HG03575 (cell line): ENCODE results near the gene CDC42EP3.
A peak's percentile ranks its signal among the peaks of the same experiment; 100 is the strongest.

Source experiments
- ATAC-seq: cut with Tn5 transposase; IDR thresholded peaks from one replicate; pipeline ENCODE4 v1.9.1; 2021; ENCODE audit not compliant: unreplicated experiment, insufficient number of reproducible peaks, low FRiP score; ENCODE audit errors: extremely low read depth

Gene CDC42EP3

DNA sequence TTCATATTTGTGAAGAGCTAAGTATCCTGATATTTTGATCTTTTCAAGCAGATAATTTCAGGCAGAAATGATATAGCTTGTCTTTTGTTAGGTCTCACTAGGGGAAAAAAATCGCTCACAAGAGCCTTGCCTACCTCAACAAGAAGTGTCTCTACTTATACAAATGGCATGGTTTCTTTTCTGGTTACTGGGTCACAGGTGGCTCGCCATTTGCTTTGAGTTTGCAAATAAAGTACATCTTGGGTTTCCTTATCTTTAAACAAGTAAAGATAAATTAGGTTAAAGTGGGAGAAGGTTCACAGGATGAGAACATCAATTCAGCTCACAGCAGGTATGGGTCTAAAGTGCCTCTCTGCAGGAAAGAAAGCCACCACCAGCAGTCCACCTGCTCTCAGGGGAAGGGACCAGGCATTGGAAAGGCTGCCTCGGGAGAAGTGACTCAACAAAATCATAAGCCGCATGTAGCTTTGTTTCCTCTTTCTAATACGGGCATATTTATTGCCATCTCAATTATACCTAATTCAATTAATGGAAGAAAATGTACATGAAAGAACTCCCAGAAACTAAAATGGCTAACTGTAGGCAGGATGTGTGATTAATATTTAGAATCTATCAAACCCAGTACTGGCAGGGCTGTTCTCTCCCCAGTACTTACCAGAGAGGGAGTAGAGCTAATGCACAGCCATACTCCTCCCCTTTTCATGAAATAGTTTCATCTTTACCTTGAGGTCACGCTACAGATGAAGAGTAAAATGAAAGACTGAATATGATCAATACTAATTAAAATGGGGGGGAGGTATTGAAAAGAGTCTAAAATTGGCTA is 28.3 kb downstream of the CDC42EP3 start:
- no peak for ATAC-seq

DNA sequence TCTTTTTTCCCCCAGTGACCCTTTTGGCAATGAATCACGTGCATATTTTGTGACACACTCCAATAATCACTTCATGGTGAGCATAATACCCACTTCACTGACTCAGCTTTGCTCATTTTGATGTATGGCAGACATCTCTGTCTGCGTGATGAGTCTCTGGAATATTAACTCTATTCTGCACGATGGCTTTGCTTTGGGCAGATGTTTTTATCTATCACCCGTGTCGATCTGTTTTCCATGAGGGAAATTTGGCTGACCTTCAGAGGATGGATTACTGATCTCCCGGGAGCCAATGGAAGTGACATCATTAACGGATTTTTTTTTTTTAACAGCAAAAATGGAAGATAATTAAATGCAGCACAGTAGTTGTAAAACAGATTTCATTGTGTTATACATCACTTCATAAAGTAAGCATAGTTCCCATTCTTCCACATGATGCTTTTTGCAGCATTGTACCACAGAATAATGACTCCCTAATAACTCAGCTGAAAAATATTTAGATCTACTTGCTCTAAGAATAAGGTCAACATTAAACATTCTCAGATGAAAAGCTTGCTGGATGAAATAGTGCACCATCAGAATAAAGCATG is 29.8 kb downstream of the CDC42EP3 start:
- no peak for ATAC-seq

DNA sequence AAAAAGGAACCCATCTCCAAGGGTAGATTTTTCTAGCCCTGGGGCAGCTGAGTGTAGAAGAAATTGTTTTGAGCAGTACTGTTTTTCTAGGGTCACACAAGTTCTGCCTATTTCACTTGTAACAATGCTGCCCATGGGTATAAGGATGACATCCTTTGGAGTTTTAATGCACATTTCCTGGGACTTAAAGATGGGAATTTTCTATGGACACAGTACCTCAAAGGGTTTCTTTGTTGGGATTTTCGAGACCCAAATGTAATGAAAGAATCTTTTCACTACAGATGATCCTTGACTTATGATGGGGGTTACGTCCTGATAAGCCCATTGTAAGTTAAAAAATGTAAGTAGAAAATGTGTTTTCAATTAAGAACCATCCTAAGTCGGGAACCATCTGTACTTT is 31.8 kb downstream of the CDC42EP3 start:
- ATAC-seq: no peak

DNA sequence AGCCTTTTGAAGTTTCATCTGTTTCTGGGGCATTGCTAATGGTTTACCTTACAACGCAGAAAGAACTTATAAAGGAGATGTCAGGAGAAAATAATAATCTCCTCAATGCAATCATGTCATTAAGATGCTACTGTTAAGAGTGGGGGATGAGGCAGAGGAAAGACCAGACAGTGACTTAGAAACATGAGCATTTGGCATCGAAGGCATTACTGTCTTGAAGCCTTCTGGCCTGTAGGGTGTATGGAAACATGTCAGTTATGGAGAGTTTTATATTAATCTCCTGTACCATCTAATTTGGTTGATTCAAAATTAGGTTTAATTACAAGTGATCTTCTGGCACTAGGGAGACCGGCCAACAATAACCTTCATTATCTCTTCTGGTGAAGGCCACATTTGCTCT is 32.5 kb downstream of the CDC42EP3 start:
- ATAC-seq: no peak

DNA sequence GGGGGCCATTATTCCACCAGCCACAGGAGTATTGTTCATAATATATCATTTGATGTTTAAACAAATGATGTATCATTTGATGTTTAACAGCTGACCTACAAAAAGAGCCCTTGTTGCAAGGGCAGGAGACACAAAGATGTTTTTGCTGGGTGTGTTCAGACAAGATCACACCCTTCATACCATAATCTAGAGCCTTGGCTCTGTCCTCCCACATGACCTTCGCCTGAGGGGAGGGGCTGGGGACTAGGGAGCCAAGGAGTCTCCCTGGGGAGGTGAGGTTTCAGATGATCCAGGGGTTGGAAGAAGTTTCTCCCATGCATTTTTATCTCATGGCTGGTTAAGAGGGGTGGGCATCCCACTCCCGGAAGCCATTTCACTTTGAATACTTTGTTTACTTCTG is 33.5 kb downstream of the CDC42EP3 start:
- ATAC-seq: no peak

DNA sequence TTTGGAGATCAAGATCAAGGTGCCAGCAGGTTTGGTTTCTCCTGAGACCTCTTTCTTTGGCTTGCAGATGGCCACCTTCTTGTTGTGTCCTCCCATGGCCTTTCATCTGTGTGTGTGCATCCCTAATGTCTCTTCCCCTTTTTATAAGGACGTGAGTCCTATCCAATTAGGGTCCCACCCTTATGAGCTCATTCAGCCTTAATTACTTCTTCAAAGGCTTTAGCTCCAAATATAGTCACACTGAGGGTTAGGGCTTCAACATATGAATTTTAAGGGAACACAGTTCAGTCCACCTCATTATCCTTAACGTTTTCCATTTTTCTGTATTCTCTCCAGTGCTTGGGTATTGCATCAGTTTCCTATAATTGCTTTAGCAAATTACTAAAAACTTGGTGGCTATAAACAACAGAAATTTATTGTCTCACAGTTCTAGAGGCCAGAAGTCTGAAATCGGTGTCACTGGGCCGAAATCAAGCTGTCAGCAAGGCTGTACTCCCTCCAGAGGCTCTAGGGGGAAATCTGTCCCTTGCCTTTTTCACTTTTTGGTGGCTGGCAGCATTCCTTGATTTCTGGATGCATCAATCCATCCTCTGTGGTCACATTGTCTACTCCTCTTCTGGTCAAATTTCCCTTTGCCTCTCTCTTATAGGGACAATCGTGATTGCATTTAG is 34.1 kb downstream of the CDC42EP3 start:
- ATAC-seq: no peak

DNA sequence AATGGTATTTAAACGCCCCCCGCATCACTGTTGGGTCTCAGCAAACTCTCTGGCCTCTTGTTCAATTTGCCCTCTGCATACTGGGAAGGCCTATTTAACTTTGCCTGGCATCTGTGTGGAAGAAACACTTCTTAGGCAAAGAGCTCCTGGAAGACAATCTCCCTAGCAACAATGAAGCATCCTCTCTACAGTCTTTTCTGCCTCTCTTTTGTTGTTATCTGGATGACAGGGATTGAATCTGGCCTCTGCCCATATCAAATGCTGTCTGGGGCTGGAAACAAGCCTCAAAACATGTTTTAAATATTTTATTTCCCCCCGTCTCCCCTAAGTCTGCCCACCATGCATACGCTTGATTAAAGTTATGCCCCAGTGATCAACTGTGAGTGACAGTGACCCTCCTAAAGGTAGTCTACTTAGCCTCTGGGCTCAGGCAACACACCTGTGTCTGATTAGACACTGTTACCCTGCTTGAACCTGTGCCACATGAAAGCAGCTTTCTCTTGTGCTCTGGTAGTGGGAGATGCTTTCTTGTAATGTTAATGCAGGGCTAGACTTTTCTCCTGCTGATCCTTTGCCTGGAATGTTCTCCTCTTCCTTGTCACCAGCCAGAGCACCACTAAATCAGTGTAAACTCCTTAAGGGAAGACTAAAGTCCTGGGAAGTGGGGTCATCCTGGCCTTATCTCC is 34.9 kb downstream of the CDC42EP3 start:
- ATAC-seq: no peak

DNA sequence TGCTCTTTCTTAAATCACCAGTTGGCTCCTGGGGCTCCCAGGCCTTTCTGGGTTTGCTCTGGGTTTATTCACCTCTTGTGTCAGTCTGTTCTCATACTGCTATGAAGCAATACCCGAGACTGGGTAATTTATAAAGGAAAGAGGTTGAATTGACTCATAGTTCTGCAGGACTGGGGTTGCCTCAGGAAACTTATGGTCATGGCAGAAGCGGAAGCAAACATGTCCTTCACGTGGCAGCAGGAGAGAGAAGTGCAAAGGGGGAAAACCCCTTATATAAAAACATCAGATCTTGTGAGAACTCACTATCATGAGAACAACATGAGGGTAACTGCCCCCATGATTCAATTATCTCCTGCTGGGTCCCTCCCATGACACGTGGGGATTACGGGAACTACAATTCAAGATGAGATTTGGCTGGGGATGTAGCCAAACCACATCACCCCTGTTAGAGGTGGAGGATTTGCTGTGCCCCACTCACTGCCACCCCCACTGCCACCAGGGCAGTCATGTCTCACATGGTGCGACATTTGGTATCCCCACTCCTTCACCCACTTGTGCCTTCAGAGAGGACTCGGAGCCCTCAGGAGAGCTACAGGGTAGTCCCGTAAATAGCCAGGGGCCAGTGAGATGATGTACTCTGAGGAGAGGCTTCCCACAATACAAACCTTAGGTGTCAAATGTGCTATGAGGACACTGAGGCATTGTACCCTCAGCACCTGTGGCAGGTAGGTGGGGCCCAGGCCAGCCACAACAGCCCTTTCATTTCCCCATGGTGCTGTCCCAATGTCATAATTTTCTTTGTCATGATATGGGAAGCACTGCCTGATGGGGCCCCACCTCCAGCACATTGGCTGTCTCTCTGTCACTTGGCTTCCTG is 35.7 kb downstream of the CDC42EP3 start:
- ATAC-seq: peak; percentile 57

DNA sequence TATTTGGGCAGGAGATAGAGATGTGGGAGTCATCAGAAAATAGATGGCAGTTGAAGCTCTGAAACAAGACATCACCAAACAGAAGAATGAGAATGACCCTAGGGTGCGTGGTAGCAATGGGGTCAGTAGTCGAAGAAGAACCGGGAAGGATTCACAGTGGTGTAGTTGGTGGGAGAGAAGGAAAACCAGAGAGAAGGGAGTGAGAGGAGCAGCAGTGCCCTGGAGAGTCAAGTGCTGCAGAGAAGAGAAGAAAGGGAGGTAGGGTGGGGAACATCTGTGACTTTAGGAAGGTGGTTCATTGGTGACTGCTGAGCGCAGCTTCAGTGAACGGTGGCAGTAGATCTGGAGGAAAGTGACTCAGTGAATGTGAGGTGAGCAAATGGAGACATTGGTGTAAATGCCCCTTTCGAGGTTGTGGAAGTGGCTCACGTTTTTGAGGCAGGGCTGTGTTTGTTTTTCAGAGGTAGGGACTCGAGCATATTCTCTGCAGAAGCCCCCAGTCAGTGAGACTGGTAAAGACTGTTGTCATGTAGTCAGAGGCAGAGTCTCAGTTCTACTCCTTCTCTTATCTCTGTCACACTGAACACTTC is 36.4 kb downstream of the CDC42EP3 start:
- no peak for ATAC-seq

DNA sequence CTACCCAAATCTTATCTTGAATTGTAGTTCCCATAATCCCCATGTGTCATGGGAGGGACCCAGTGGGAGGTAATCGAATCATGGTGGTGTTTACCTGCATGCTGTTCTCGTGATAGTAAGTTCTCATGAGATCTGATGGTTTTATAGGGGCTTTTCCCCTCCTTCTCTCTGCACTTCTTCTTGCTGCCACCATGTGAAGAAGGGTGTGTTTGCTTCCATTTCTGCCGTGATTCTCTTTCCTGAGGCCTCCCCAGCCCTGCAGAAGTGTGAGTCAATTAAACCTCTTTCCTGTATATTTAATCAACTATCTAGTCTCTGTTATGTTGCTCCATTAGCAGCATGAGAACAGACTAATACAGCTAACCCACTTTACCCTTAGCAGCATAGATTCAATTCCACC is 37.6 kb downstream of the CDC42EP3 start:
- no peak for ATAC-seq

DNA sequence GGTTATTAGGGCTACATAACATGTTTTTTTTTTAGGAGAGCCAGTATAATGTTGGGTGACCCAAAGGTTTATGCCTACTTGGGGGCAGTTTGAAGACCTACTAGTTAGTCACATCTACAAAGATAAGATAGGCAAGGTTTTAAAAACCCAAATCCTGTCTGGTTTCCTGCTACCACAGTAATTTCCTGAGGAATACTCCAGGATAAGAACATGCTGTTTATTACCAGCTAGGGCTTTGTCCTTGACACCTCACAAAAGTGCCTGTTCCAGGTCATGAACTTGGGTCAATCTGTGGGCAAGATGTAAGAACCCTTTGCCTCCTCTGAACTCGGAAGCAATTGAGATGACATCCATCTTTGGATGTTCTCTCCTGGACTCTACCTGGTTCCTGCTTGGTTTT is 38.2 kb downstream of the CDC42EP3 start:
- ATAC-seq: no peak

DNA sequence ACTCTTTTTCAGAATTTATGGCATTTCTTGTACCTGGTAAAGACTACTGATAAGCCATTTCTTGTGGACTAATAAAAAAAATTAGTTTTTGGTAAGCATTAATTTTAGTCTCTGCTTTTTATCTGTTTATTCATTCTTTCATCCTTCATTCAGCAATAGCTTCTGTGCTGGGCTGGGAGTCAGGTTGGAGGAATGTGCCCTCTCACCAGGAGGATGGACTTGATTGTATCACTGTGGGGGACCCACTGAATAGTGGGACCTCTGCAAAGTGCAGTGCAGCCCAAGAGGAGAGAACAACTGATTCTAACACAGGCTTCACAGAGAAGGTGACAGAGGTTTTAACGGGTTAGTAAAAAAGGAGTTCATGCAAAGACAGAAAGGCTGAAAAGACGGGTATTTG is 39.1 kb downstream of the CDC42EP3 start:
- ATAC-seq: no peak

DNA sequence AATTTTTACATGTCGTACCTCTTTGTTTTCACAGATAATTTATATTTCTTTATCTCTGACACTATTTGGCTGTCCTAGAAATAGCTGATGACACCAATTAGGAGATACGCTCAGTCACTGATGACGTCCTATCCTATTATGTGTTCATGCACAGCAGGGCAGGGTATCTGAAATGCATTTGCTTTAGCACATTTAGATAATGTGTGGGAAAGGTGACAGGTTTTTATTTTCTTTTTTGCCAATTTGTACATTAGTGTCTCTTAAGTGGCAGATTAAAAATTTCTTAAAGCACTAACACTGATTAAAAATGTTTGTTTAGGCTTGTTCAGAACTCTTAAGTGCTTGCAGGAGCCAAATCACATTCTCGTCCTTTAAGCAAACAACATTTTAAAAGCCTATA is 39.7 kb downstream of the CDC42EP3 start:
- no peak for ATAC-seq

DNA sequence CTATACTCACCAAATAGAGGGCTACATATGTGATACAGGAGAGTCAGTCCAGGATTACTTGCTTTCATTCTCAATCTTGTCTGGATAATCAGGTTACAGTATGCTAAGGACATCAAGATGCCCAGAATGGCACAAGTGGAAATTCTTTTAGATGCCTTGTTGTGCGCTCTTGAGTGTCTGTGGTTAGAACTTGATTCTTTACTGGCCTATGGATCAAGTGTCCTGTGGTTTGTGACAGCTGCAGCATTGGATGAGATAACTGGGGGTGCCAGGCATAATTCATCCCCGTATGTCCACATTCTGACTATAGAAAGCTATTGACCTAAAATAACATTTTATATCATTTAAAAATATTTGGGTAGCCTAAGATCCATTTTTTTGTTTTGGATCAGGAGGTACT is 40.1 kb downstream of the CDC42EP3 start:
- ATAC-seq: no peak

DNA sequence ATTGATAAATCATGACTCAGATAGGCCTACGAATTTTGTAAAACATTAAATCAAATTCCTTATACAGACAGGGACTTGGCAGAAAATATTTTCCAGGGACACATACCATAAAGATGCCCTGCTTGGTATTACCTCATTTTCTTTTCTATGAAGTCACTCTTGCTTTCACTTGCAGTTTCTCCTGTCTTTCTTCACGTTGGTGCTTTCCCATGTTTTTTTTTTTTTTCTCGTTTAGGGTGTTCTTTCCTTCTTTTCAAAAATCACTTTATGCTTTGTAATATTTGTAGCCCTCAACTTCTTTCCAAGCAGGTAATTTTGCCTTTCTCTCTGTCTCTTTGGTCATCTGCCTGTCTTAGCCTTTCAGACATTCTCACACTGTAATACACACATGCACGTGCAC is 40.7 kb downstream of the CDC42EP3 start:
- ATAC-seq: no peak

DNA sequence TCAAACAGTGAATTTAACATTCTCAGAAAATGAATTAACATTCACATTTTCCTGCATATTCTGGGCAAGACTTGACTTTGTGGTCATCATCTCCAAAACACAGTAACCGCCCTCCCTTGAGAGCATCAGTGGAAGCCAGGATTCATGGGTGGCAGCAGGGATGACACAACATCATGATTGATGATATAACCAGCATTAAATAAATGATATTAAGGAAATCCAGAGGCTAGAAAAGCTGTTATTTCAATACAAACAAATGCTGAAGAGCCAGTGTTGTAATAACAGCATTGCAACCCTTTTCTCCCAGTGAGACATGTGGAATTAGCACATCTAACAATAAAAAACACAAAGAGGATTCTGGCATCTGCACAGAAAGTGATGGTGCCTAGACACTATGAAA is 41.1 kb downstream of the CDC42EP3 start:
- ATAC-seq: no peak

DNA sequence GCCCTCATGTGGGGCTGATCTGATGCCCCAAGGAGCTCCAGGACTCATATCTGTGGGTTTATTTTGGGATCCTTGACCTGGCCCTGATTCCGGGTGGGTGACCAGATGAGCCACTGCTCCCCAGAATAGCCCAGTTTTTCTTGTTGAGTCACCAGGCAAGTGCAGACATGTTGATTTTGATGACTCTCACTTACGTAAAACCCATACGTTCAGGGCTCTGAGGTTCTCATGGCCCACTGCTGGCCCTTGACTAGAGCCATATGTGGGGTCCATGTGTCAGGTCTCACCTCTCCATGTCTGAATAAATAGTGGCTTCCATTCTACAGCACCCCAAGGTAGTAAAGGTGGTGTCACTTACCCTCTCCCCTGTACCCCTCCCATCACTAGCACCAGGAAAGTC is 41.9 kb downstream of the CDC42EP3 start:
- no peak for ATAC-seq

DNA sequence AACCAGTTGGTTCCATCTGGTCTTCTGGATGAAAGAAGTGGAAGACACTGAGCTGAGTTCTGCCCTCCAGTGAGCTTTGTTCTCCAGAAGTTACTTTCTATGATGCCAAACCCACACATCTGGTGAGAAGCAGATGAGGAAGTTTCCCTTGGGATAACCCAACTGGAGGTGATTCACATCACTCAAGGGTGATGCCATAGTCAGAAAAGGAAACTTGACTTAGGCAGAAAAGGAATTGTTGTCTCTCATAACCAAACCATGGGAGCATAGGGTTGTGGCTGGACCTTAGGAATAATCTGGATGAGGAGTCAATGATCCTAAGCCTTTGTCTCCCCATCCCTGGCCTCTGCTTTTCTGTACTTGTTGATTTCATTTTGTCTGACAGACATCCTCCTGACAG is 43.7 kb downstream of the CDC42EP3 start:
- ATAC-seq: no peak
